HG02970 (cell line): Measurements from ENCODE around the gene IL16.

Experiments
- ATAC-seq: cut with Tn5 transposase; IDR thresholded peaks from one replicate; pipeline ENCODE4 v1.9.1; 2021; ENCODE audit warnings: mild to moderate bottlenecking, moderate library complexity, moderate number of reproducible peaks; ENCODE audit not compliant: unreplicated experiment, low FRiP score

The IL16 gene

GRCh38 chr15:81351651-81352050 is 155.0 kb downstream of the IL16 start:
- no peak for ATAC-seq

DNA sequence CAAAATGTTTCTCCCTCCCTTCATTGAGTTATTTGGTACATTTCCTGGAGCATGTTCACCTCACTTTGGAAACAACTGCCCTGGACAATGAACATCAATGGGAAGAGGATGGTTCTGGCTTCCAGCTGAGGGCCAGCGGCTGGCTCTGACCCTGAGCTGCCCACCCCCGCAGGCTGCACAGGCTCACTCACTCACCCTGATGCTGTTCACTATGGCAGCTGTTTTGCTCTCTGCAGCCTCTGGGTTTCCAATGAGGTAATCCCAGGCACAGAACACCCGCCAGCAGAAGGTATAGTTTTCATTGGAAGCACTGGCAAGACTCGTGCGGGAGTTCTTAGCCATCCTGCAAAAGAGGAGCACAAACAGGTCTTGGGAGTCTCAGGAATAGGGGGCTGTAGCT is 159.6 kb downstream of the IL16 start:
- ATAC-seq = no peak

- ATAC-seq = no peak
Measured at GRCh38 chr15:81357180-81357686, 160.6 kb downstream of the IL16 start.

DNA sequence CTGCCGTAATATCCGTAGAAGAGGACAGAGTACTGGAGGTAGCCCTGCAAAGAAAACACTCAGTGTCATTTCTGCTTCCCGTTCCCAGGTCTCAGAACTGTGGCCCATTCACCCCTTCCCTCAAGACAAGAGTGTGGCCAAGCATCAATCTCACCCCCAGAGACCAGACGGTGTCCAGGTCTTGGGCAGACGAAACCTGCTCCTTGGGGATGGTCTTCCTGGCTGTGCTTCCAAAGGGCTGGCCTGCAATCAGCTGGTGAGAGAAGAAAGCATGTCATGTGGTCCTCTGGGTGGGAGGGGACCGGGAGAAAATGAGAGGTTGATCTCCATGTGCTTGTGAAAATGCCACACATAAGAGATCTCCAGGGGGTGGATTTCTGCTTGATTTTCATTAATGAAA is 161.6 kb downstream of the IL16 start:
- ATAC-seq = no peak

DNA sequence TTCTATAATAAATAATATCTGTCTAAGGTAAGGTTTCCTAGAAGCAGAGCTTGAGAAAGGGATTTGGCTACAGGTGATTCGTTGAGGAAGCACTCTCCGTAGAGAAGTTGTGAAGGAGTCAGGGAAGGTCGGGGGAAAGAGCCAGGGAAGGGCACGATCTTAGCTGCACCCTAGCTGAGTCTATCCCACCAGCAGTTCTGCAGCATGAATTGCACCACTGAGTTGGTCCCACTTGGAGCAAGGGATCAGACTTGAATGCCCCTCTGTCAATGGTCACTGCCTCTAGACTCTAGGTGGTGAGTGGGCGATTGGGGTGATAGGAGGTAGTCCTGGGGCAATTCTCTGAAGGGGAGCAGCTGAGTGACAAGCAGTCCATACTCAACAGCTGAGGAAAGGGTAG is 163.8 kb downstream of the IL16 start:
- ATAC-seq = no peak

DNA sequence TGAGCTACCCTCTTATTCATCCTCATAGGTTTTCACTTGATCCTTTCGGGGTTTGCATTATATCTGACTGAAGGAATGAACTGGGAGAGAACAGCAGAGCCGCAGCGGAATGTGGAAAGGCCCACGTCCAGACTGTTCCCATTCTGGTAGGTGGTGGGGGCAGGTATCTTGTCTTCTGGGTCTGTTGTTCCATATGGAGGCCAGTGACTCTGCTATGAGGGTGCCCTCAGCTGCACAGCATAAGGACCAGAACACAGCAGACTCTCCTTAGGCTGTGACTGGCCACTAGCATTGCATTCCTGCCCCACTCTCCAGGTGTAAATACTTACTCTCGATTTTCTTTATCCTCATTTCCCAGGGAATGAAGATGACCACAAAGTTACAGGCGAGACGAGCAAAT is 165.2 kb downstream of the IL16 start:
- no peak for ATAC-seq

DNA sequence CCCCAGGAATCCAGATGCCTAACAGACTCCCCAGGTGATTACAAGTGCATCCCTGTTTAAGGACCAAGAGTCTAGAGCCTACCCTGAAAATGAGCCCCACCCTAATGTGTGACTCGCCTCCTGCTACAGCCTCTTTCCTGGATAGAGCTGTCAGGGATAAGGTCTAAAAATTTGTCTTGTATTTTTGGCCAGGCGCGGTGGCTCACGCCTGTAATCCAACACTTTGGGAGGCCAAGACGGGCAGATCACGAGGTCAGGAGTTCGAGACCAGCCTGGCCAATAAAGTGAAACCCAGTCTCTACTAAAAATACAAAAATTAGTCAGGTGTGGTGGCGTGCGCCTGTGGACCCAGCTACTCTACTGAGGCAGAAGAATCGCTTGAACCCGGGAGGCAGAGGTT is 166.1 kb downstream of the IL16 start:
- no peak for ATAC-seq

GRCh38 chr15:81363276-81363675 is 166.6 kb downstream of the IL16 start:
- ATAC-seq = no peak
